Ovary (tissue), 3 donors: ENCODE measurements around the gene PBX1.

Experiments
- EP300 ChIP-seq: sonication (generic); formaldehyde crosslinking; IDR thresholded peaks from one replicate; pipeline ENCODE4 v1.6.1; 2017; ENCODE audit warnings: antibody characterized with exemption
- POLR2A ChIP-seq: fragments of 450-650 bp; IDR thresholded peaks from one replicate; pipeline ENCODE4 v1.6.1; 2017; ENCODE audit warnings: antibody characterized with exemption, mild to moderate bottlenecking, moderate library complexity
- TF ChIP-seq, protein P1 (sequence below), 3 donors: fragments of 450-650 bp in 2 of 3; fragments of 200-600 bp in 1 of 3; IDR thresholded peaks; one replicate each; pipeline versions ENCODE4 v1.5.1 to v1.8.0; 2016 to 2022; ENCODE audit warnings: antibody characterized with exemption in 3 of 3, mild to moderate bottlenecking in 1 of 3
- donor health status: DM: no; HTN: no; CAD: no.

DNA sequence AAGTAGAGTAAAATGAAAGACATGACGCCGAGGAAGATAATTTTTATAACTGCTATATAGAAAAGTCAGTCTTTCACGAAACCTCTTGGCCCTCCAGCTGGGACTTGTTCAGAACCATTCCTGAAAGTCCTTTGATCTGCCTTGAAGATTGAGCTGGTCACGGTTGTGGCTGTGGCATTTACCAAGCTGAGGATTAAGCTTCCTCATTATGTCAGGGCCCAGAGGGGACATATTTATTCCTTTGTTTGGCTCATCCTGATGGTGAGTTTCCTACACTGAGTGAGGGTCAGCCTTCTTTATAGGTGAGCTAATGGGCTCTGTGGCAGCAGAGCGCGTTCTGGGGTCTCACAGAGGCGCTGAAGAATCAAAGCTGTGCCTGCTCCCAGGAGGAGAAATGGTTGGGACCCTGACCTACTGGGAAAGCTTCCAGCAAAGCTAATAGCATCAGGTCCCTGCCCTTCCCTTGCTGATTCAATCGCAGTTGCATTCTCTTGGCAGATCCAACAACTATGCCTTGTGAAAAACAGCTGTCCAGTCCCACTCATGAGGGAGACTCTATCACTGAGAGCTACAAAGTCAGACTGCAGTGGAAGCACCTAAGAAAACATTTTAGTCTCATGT, 43.2 kb upstream of the PBX1 start:
- TF ChIP-seq, protein P1, sequence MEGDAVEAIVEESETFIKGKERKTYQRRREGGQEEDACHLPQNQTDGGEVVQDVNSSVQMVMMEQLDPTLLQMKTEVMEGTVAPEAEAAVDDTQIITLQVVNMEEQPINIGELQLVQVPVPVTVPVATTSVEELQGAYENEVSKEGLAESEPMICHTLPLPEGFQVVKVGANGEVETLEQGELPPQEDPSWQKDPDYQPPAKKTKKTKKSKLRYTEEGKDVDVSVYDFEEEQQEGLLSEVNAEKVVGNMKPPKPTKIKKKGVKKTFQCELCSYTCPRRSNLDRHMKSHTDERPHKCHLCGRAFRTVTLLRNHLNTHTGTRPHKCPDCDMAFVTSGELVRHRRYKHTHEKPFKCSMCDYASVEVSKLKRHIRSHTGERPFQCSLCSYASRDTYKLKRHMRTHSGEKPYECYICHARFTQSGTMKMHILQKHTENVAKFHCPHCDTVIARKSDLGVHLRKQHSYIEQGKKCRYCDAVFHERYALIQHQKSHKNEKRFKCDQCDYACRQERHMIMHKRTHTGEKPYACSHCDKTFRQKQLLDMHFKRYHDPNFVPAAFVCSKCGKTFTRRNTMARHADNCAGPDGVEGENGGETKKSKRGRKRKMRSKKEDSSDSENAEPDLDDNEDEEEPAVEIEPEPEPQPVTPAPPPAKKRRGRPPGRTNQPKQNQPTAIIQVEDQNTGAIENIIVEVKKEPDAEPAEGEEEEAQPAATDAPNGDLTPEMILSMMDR (IDR thresholded peaks at IDR 0.05): no peak
- no peak for TF ChIP-seq POLR2A
- no peak for TF ChIP-seq EP300
